Gastrocnemius medialis (tissue), 4 donors: ENCODE measurements around the gene RAB7A.

Source experiments
- POLR2A ChIP-seq, 2 donors: fragments of 450-650 bp; IDR thresholded peaks; one replicate each; pipeline ENCODE4 v1.6.1; 2017; ENCODE audit warnings: antibody characterized with exemption in 2 of 2, mild to moderate bottlenecking in 2 of 2, moderate library complexity in 2 of 2
- TF ChIP-seq, protein P1 (sequence below), 5 experiments: fragments of 450-650 bp in 3 of 5; fragments of 200-600 bp in 2 of 5; sonication (generic) in 2 of 5; IDR thresholded peaks in 4 of 5; conservative IDR thresholded peaks in 1 of 5; 1 replicate in 4 of 5; 2 replicates in 1 of 5; pipeline ENCODE4 v1.5.1; 2016 to 2019; ENCODE audit warnings: antibody characterized with exemption in 5 of 5, mild to moderate bottlenecking in 3 of 5, moderate library complexity in 3 of 5

DNA sequence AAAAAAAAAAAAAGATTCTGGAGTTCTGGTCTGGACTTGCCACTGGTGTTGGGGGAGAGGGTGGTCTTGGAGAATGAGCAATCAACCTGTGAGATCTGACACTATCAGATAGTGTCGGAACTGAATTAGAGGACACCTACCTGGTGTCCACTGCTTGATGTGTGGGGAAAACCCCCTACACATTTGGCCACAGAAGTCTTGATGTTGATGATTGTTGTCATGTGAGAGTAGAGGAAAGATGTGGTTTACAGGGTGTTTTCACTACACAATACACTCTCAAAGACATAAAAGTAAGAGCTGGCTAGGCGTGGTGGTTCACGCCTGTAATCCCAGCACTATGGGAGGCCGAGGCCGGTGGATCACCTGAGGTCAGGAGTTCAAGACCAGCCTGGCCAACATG is 36.9 kb upstream of the RAB7A start:
- TF ChIP-seq POLR2A (IDR thresholded peaks at IDR 0.05): no peak
- TF ChIP-seq, protein P1, sequence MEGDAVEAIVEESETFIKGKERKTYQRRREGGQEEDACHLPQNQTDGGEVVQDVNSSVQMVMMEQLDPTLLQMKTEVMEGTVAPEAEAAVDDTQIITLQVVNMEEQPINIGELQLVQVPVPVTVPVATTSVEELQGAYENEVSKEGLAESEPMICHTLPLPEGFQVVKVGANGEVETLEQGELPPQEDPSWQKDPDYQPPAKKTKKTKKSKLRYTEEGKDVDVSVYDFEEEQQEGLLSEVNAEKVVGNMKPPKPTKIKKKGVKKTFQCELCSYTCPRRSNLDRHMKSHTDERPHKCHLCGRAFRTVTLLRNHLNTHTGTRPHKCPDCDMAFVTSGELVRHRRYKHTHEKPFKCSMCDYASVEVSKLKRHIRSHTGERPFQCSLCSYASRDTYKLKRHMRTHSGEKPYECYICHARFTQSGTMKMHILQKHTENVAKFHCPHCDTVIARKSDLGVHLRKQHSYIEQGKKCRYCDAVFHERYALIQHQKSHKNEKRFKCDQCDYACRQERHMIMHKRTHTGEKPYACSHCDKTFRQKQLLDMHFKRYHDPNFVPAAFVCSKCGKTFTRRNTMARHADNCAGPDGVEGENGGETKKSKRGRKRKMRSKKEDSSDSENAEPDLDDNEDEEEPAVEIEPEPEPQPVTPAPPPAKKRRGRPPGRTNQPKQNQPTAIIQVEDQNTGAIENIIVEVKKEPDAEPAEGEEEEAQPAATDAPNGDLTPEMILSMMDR (IDR thresholded peaks at IDR 0.05 in 4 of 5, conservative IDR thresholded peaks at IDR 0.05 in 1 of 5): no peak
